RWPE1 (cell line): ENCODE results near the gene LECT2.

Experiments used
- CTCF ChIA-PET: fragments of 350-600 bp; sonication (Branson Sonifier 250); formaldehyde crosslinking; extraction: SDS; loops from one replicate; lab custom pipeline; 2021; lab: Yijun Ruan, JAX
- POLR2A ChIA-PET: fragments of 400-600 bp; formaldehyde crosslinking; extraction: SDS; loops from one replicate; lab custom pipeline; 2020; ENCODE audit warnings: antibody characterized with exemption; ENCODE audit not compliant: low non-redundant PET; lab: Yijun Ruan, JAX
- DNase-seq: peaks from one replicate; pipeline ENCODE4 v3.0.0; 2012; ENCODE audit warnings: low spot score
- H3K27ac ChIP-seq: fragments of 450-650 bp; 2 replicates; pipeline ENCODE4 v1.5.1; 2017
- TF ChIP-seq, protein P1 (sequence below): fragments of 450-650 bp; conservative IDR thresholded peaks from 2 replicates; pipeline ENCODE4 v1.5.1; 2017; ENCODE audit warnings: low read depth, mild to moderate bottlenecking

LECT2 gene

DNA sequence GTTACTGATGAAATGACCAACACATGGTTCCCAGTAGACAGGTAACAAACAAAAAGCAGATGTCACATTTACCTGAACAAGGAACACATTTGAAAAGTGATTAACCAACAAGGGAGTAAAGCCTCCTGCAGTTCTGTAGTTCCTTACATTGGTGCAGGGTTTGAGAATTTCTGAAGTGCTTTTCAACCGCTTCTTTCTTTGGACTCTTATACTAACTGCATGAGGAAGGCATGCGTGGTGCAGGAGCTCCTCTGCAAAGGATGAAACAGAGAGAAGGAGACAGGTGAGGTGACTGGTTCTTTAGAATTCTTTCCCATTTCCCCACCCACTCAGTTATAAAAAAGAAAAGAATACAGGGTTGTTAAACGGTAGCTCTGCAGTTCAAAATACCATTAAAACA, 54.5 kb downstream of the LECT2 start:
- CTCF ChIA-PET: interaction anchor here (0.6 to 0.7 kb wide), 2 partner anchors 14 to 62 kb away, joined by 3 to 7 read pairs; no protein-coding TSS in a partner anchor
- H3K27ac ChIP-seq: no peak overlapping the region
- TF ChIP-seq, protein P1, sequence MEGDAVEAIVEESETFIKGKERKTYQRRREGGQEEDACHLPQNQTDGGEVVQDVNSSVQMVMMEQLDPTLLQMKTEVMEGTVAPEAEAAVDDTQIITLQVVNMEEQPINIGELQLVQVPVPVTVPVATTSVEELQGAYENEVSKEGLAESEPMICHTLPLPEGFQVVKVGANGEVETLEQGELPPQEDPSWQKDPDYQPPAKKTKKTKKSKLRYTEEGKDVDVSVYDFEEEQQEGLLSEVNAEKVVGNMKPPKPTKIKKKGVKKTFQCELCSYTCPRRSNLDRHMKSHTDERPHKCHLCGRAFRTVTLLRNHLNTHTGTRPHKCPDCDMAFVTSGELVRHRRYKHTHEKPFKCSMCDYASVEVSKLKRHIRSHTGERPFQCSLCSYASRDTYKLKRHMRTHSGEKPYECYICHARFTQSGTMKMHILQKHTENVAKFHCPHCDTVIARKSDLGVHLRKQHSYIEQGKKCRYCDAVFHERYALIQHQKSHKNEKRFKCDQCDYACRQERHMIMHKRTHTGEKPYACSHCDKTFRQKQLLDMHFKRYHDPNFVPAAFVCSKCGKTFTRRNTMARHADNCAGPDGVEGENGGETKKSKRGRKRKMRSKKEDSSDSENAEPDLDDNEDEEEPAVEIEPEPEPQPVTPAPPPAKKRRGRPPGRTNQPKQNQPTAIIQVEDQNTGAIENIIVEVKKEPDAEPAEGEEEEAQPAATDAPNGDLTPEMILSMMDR: no peak
- POLR2A ChIA-PET: no interaction called here
- no peak for DNase-seq

DNA sequence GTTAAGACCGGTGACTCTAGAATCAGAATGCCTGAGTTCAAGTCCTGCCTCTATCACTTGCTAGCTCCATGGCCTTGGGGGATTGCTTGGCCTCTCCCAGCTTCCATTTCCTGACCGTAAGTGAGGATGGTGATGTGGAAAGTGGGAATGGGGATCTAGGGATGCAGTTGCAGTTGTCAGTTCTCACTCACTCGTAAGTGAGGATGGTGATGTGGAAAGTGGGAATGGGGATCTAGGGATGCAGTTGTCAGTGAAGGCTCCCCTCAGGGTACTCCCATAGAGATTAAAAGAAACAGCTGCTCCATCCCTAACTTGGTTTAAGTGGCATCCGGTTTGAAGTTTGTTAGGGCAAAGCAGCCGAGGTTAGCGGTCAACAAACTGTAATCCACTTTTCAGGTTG, 56.1 kb downstream of the LECT2 start:
- ChIA-PET POLR2A (no interaction called here), CTCF (interaction anchor here (0.6 to 0.8 kb wide), 2 partner anchors 31 to 184 kb away, joined by 3 read pairs; no protein-coding TSS in a partner anchor)
- no peak overlapping the region for H3K27ac ChIP-seq
- TF ChIP-seq, protein P1: no peak
- DNase-seq: no peak
